Liver (tissue), 9 donors: ENCODE results near the gene ZNF555. TPM values are rescaled to one million over a fixed set of nuclear protein-coding genes. Genes with fewer than 3 reads are reported as not detected.

Experiments used
- DNase-seq: peaks from one replicate; pipeline ENCODE4 v3.0.0-alpha.2; 2017; ENCODE audit warnings: low spot score
- H3K27ac ChIP-seq, 2 donors: one replicate each; pipeline ENCODE4 v1.7.0; 2013; ENCODE audit warnings: inconsistent platforms in 2 of 2, low read length in 2 of 2, control low read depth in 1 of 2, low read depth in 1 of 2, mild to moderate bottlenecking in 1 of 2
- H3K27me3 ChIP-seq, 4 donors: one replicate each; pipeline versions ENCODE4 v1.6.1 to v1.7.0; 2013; ENCODE audit warnings: low read length in 3 of 4, inconsistent platforms in 1 of 4, mild to moderate bottlenecking in 1 of 4, moderate library complexity in 1 of 4; ENCODE audit not compliant: control insufficient read depth in 4 of 4, insufficient read depth in 4 of 4
- H3K36me3 ChIP-seq, 4 donors: one replicate each; pipeline versions ENCODE4 v1.6.1 to v1.7.0; 2013; ENCODE audit warnings: low read length in 3 of 4, mild to moderate bottlenecking in 3 of 4, low read depth in 1 of 4, moderate library complexity in 1 of 4; ENCODE audit not compliant: control insufficient read depth in 4 of 4, insufficient read depth in 3 of 4
- H3K4me1 ChIP-seq, 4 donors: one replicate each; pipeline versions ENCODE4 v1.6.1 to v1.7.0; 2013; ENCODE audit warnings: low read length in 3 of 4, mild to moderate bottlenecking in 3 of 4, moderate library complexity in 1 of 4; ENCODE audit not compliant: control insufficient read depth in 4 of 4, insufficient read depth in 4 of 4
- H3K4me3 ChIP-seq, 3 donors: one replicate each; pipeline versions ENCODE4 v1.6.1 to v1.7.0; 2013; ENCODE audit warnings: low read length in 3 of 3, control low read depth in 1 of 3, low read depth in 1 of 3, mild to moderate bottlenecking in 1 of 3
- H3K9ac ChIP-seq, 2 donors: one replicate each; pipeline ENCODE4 v1.7.0; 2013; ENCODE audit warnings: low read length in 2 of 2, mild to moderate bottlenecking in 2 of 2, moderate library complexity in 2 of 2, control low read depth in 1 of 2, low read depth in 1 of 2
- H3K9me3 ChIP-seq, 4 donors: one replicate each; pipeline versions ENCODE4 v1.6.1 to v1.7.0; 2013; ENCODE audit warnings: low read length in 3 of 4; ENCODE audit not compliant: control insufficient read depth in 4 of 4
- FOXA2 ChIP-seq: IDR thresholded peaks from 2 replicates; pipeline ENCODE4 v1.6.1; 2016; ENCODE audit warnings: antibody characterized with exemption
- HNF4A ChIP-seq, 2 donors: conservative IDR thresholded peaks; 2 replicates each; pipeline ENCODE4 v1.6.1; 2016; ENCODE audit warnings: antibody characterized with exemption in 2 of 2, mild to moderate bottlenecking in 2 of 2
- TAF1 ChIP-seq: conservative IDR thresholded peaks from 2 replicates; pipeline ENCODE4 v1.6.1; 2016; ENCODE audit warnings: antibody characterized with exemption, mild to moderate bottlenecking
- WGBS: extraction: QIAGEN DNeasy Blood & Tissue Kit; methylation state at CpG from one replicate; pipeline ENCODE4 v1.1.7; 2013; 5-methylcytosine and 5-hydroxymethylcytosine counted together
- polyA plus RNA-seq, 2 donors: library from polyadenylated mRNA; stranded (reverse) in 1 of 2; unstranded in 1 of 2; fragments of 200-250 nt in 1 of 2; fragments of >200 nt in 1 of 2; fragmentation: Nextera tagmentation in 1 of 2; extraction: Ambion mirVana in 1 of 2; gene quantifications; one replicate each; pipeline versions ENCODE4 v1.2.1 to v1.2.3, GENCODE V29; 2013 to 2015
- total RNA-seq, 2 donors: library from RNA; depleted of rRNA; stranded (reverse); fragments of >200 nt; gene quantifications; one replicate each; pipeline ENCODE4 v1.2.3, GENCODE V29; 2014
- TF ChIP-seq, protein P1 (sequence below): IDR thresholded peaks from 2 replicates; pipeline ENCODE4 v1.6.1; 2016; ENCODE audit warnings: antibody characterized with exemption
- TF ChIP-seq, protein P2 (sequence below): IDR thresholded peaks from 2 replicates; pipeline ENCODE4 v1.6.1; 2016; ENCODE audit warnings: antibody characterized with exemption
- TF ChIP-seq, protein P3 (sequence below): IDR thresholded peaks from 2 replicates; pipeline ENCODE4 v1.6.1; 2016; ENCODE audit warnings: antibody characterized with exemption
- donor health status: healthy.
- donor health status: healthy.
- donor health status: healthy.
- donor health status: healthy.
- donor health status: healthy.

The ZNF555 gene
- total and polyA plus RNA-seq, 4 donors: 1.3 to 2.8 (median 2.2) TPM

DNA sequence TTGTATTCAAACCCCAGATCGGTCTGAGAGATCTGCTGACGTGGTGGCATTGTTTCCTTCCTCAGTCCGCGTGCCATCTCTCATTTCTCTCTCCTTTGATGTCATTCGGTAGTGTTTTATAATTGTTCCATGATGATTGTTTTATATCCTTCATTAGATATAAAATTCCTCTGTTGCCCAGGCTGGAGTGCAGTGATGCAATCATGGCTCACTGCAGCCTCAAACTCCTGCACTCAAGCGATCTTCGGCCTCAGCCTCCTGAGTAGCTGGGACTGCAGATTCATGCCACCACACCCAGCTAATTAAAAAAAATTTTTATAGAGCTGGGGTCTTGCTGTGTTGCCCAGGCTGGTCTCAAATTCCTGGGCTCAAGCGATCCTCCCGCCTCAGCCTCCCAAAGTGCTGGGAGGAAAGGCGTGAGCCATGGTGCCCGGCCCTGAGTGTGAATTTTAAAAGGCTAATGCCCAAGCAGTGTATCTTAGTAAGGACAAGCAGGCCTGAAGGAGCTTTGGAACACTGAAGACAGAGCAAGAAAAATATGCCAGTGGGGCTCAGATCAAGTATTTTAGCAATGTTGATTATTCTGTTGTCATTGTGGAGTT, 64.7 kb downstream of the ZNF555 start (continued):
- TF ChIP-seq, protein P1, sequence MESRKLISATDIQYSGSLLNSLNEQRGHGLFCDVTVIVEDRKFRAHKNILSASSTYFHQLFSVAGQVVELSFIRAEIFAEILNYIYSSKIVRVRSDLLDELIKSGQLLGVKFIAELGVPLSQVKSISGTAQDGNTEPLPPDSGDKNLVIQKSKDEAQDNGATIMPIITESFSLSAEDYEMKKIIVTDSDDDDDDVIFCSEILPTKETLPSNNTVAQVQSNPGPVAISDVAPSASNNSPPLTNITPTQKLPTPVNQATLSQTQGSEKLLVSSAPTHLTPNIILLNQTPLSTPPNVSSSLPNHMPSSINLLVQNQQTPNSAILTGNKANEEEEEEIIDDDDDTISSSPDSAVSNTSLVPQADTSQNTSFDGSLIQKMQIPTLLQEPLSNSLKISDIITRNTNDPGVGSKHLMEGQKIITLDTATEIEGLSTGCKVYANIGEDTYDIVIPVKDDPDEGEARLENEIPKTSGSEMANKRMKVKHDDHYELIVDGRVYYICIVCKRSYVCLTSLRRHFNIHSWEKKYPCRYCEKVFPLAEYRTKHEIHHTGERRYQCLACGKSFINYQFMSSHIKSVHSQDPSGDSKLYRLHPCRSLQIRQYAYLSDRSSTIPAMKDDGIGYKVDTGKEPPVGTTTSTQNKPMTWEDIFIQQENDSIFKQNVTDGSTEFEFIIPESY: no peak

DNA sequence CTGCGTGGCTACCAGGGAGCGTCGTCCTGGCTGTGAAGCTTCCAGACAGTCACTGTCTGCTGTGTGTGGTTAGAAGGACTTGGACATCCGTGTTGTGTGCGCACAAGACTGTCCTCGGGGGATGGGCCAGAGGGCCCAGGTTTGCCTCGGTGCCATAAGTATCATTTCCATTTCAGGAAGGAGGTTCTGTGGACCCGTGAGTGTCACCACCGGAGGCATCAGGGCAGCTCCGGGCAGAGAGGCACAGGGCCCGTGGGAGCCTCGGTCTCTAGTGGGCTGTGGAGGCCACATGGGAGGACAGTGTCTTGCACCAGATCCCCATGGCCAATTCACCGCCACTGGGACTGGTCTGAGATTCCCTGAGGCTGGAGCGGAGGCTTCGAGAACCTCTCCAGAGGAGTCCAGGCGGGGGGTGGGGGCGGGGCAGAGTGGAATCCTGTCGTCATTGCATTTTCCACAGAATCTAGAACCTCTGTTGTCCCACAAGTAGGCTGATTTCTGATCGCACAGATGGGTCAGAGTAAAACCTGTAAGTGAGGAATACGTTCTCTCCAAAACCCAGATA, 65.4 kb downstream of the ZNF555 start:
- no peak overlapping the region for H3K4me3 ChIP-seq
- H3K36me3 ChIP-seq: peaks cover 0 to 1% (median 0%) of the 10 kb centered on the region in 4 donors
- H3K9ac ChIP-seq: no peak overlapping the region
- no peaks in the 10 kb centered on the region for H3K27me3 ChIP-seq
- DNase-seq: no peak
- WGBS: 96% methylated on average over 20 of the region's 20 CpGs
- peaks cover 2 to 7% (median 5%) of the 10 kb centered on the region in 4 donors for H3K4me1 ChIP-seq
- no peak overlapping the region for H3K27ac ChIP-seq
- TF ChIP-seq TAF1 (no peak), HNF4A (conservative IDR thresholded peaks at IDR 0.05) (no peak), FOXA2 (no peak)
- TF ChIP-seq, protein P2, sequence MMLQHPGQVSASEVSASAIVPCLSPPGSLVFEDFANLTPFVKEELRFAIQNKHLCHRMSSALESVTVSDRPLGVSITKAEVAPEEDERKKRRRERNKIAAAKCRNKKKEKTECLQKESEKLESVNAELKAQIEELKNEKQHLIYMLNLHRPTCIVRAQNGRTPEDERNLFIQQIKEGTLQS: no peak
- TF ChIP-seq, protein P3, sequence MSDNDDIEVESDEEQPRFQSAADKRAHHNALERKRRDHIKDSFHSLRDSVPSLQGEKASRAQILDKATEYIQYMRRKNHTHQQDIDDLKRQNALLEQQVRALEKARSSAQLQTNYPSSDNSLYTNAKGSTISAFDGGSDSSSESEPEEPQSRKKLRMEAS: no peak
- no peaks in the 10 kb centered on the region for H3K9me3 ChIP-seq

Other genes with a start within 250 kb of the ZNF555 start
- gene GNG7, start 138.8 kb upstream of the ZNF555 start, total RNA-seq: 1 to 10 TPM in 1 of 2 donors, under 1 TPM in 1; 0.75 to 1.1 TPM
- gene GNG7, start 138.8 kb upstream of the ZNF555 start, polyA plus RNA-seq: 1 to 10 TPM; 1.1 to 1.9 TPM
- gene DIRAS1, start 120.1 kb upstream of the ZNF555 start, total RNA-seq: under 1 TPM; 0.08 to 0.09 TPM
- gene DIRAS1, start 120.1 kb upstream of the ZNF555 start, polyA plus RNA-seq: under 1 TPM in 1 of 2 donors, not detected in 1; 0.01 TPM
- 10 to 100 TPM; 19.8 to 29.0 TPM for gene SLC39A3, start 101.5 kb upstream of the ZNF555 start, total RNA-seq
- gene SLC39A3, start 101.5 kb upstream of the ZNF555 start, polyA plus RNA-seq: 10 to 100 TPM; 20.1 to 28.2 TPM
- gene SGTA, start 58.2 kb upstream of the ZNF555 start, total RNA-seq: 10 to 100 TPM; 16.7 to 23.2 TPM
- 10 to 100 TPM; 18.9 to 38.4 TPM for gene SGTA, start 58.2 kb upstream of the ZNF555 start, polyA plus RNA-seq
- 10 to 100 TPM; 45.6 to 56.2 TPM for gene THOP1, start 56.0 kb upstream of the ZNF555 start, total RNA-seq
- gene THOP1, start 56.0 kb upstream of the ZNF555 start, polyA plus RNA-seq: 10 to 100 TPM; 39.1 to 43.8 TPM
- 1 to 10 TPM; 2.7 to 3.3 TPM for gene ZNF554, start 21.6 kb upstream of the ZNF555 start, total RNA-seq
- gene ZNF554, start 21.6 kb upstream of the ZNF555 start, polyA plus RNA-seq: 1 to 10 TPM in 1 of 2 donors, under 1 TPM in 1; 0.94 to 1.5 TPM
- gene ZNF556, start 25.9 kb downstream of the ZNF555 start, total RNA-seq: under 1 TPM in 1 of 2 donors, not detected in 1; 0.08 TPM
- not detected for gene ZNF556, start 25.9 kb downstream of the ZNF555 start, polyA plus RNA-seq
- 1 to 10 TPM; 1.4 to 2.8 TPM for gene ZNF57, start 59.5 kb downstream of the ZNF555 start, total RNA-seq
- 1 to 10 TPM; 1.3 to 2.1 TPM for gene ZNF57, start 59.5 kb downstream of the ZNF555 start, polyA plus RNA-seq
- gene ZNF77, start 103.5 kb downstream of the ZNF555 start, total RNA-seq: 1 to 10 TPM; 2.6 to 3.5 TPM
- gene ZNF77, start 103.5 kb downstream of the ZNF555 start, polyA plus RNA-seq: 1 to 10 TPM in 1 of 2 donors, under 1 TPM in 1; 0.90 to 1.1 TPM
- gene TLE6, start 136.1 kb downstream of the ZNF555 start, total RNA-seq: 1 to 10 TPM in 1 of 2 donors, under 1 TPM in 1; 0.47 to 1.7 TPM
- gene TLE6, start 136.1 kb downstream of the ZNF555 start, polyA plus RNA-seq: 1 to 10 TPM in 1 of 2 donors, under 1 TPM in 1; 0.78 to 2.8 TPM
- 1 to 10 TPM; 4.5 to 9.3 TPM for gene TLE2, start 187.8 kb downstream of the ZNF555 start, total RNA-seq
- 1 to 10 TPM; 3.6 to 7.0 TPM for gene TLE2, start 187.8 kb downstream of the ZNF555 start, polyA plus RNA-seq
- 10 to 100 TPM; 48.0 to 61.7 TPM for gene TLE5, start 221.0 kb downstream of the ZNF555 start, total RNA-seq
- 100 to 1,000 TPM in 1 of 2 donors, 10 to 100 TPM in 1; 47.2 to 166 TPM for gene TLE5, start 221.0 kb downstream of the ZNF555 start, polyA plus RNA-seq